ENCODE results near the gene NCKIPSD.

Gene NCKIPSD

DNA sequence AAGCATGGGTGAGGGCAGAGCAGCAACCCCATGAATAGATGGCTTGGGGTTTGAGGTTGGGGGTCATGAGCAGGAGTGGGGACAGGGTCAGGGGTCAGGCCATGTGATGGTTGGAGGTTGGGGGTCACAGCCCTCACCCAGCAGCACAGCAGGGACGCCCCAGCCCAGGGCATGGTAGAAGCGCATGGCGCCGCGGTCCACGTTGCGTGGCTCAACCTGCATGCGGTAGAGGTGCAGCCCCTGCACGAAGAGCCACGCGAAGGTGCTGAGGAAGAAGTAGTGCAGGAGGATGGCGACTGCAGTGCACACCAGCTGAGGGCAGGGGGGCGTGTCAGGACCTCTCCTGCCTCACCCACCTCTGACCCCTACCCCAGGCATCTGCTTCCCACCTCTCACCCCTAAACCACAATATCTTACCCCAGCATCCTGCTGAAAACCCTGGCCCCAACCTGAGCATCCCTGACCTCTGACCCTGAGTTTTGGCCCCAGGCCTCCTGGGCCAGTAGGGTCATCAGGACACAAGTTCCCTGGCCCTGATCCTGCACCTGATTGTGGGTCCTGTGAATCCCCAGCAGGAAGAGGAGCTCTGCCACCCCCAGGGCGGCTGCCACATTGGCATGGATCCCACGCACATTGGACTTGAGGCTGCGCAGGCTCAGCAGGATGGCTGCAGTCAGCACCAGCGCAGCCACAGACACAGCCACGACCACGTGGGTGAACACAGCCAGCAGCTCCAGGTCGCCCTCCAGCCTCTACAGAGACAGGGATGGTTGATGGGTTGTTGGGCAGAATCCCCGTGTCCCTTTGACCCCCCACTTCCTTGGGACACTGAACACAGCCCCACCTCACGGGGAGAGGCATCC is 40.6 kb downstream of the NCKIPSD start:
- Histone ChIP-seq H3K4me2 (ENCODE audit: insufficient read depth, low read length) (no peak overlapping the region), H3K9me3 (ENCODE audit: insufficient read depth, low read length, severe bottlenecking) (no peaks in the 10 kb centered on the region), H3K27me3 (ENCODE audit: insufficient read depth, low read length, poor library complexity) (no peaks in the 10 kb centered on the region), H3K36me3 (ENCODE audit: insufficient read depth, low read length) (no peaks in the 10 kb centered on the region), H4K20me1 (ENCODE audit: insufficient read depth, low read length) (no peaks in the 10 kb centered on the region), H3K27ac (ENCODE audit: low read length) (no peak overlapping the region), H3K79me2 (ENCODE audit: insufficient read depth, low read length) (no peaks in the 10 kb centered on the region), H2AFZ (ENCODE audit: low read depth, low read length) (no peak overlapping the region), H3K4me3 (ENCODE audit: low read depth in 1 of 2, low read length in 2 of 2) (no peak overlapping the region), H3K9ac (ENCODE audit: low read depth, low read length) (no peak overlapping the region), H3K4me1 (ENCODE audit: insufficient read depth, low read length) (no peaks in the 10 kb centered on the region)
- DNase-seq (no peak), ATAC-seq (ENCODE audit: insufficient read depth, low read depth) (no peak)
- TF ChIP-seq, protein P1, sequence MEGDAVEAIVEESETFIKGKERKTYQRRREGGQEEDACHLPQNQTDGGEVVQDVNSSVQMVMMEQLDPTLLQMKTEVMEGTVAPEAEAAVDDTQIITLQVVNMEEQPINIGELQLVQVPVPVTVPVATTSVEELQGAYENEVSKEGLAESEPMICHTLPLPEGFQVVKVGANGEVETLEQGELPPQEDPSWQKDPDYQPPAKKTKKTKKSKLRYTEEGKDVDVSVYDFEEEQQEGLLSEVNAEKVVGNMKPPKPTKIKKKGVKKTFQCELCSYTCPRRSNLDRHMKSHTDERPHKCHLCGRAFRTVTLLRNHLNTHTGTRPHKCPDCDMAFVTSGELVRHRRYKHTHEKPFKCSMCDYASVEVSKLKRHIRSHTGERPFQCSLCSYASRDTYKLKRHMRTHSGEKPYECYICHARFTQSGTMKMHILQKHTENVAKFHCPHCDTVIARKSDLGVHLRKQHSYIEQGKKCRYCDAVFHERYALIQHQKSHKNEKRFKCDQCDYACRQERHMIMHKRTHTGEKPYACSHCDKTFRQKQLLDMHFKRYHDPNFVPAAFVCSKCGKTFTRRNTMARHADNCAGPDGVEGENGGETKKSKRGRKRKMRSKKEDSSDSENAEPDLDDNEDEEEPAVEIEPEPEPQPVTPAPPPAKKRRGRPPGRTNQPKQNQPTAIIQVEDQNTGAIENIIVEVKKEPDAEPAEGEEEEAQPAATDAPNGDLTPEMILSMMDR (IDR thresholded peaks at IDR 0.05; ENCODE audit: borderline replicate concordance, extremely low read depth, low read length, poor library complexity, severe bottlenecking): no peak
- no peak for TF ChIP-seq EZH2 (IDR thresholded peaks at IDR 0.05; ENCODE audit: borderline replicate concordance, low read depth, low read length, severe bottlenecking)

- Histone ChIP-seq H4K20me1 (ENCODE audit: insufficient read depth, low read length) (no peaks in the 10 kb centered on the region), H3K4me2 (ENCODE audit: insufficient read depth, low read length) (no peak overlapping the region), H3K9me3 (ENCODE audit: insufficient read depth, low read length, severe bottlenecking) (no peaks in the 10 kb centered on the region), H3K36me3 (ENCODE audit: insufficient read depth, low read length) (0 out of 2 replicates have a peak, but pooled peaks cover 2% of the 10 kb centered on the region), H2AFZ (ENCODE audit: low read depth, low read length) (no peak overlapping the region), H3K79me2 (ENCODE audit: insufficient read depth, low read length) (no peaks in the 10 kb centered on the region), H3K9ac (ENCODE audit: low read depth, low read length) (no peak overlapping the region), H3K27ac (ENCODE audit: low read length) (no peak overlapping the region), H3K4me3 (ENCODE audit: low read depth in 1 of 2, low read length in 2 of 2) (no peak overlapping the region), H3K4me1 (ENCODE audit: insufficient read depth, low read length) (no peaks in the 10 kb centered on the region), H3K27me3 (ENCODE audit: insufficient read depth, low read length, poor library complexity) (no peaks in the 10 kb centered on the region)
- no peak for TF ChIP-seq EZH2 (IDR thresholded peaks at IDR 0.05; ENCODE audit: borderline replicate concordance, low read depth, low read length, severe bottlenecking)
- TF ChIP-seq, protein P1 (IDR thresholded peaks at IDR 0.05; ENCODE audit: borderline replicate concordance, extremely low read depth, low read length, poor library complexity, severe bottlenecking): no peak
- DNase-seq (no peak), ATAC-seq (ENCODE audit: insufficient read depth, low read depth) (no peak)
These were observed 43.1 kb downstream of the NCKIPSD start for GRCh38 chr3:48642605-48643004.

DNA sequence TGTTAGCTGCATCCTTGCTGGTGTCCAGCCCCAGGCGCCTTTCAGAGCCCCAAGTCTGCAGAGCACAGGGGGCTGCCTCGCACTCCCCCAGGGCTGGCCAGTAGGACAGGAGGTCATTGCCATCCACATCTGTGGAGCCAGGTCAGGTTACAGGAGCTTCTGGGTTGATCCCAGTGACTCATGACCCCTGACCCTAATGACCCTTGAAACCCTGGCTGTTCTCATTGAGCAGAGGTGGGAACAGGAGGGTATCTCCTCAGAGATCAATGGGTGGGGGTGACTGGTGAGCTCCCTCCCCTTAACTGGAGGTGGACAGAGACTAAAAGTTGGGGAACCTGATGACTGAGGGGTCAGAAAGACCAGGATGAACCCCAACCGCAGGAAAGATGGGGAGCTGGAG is 44.3 kb downstream of the NCKIPSD start:
- H3K36me3 ChIP-seq (ENCODE audit: insufficient read depth, low read length): 0 out of 2 replicates have a peak, but pooled peaks cover 2% of the 10 kb centered on the region

More for the DNA sequence above, 44.3 kb downstream of the NCKIPSD start:
- H3K9me3 ChIP-seq (ENCODE audit: insufficient read depth, low read length, severe bottlenecking): no peaks in the 10 kb centered on the region
- no peak overlapping the region for H2AFZ ChIP-seq (ENCODE audit: low read depth, low read length)
- H4K20me1 ChIP-seq (ENCODE audit: insufficient read depth, low read length): no peaks in the 10 kb centered on the region
- no peak for ATAC-seq (ENCODE audit: insufficient read depth, low read depth)
- H3K4me2 ChIP-seq (ENCODE audit: insufficient read depth, low read length): no peak overlapping the region
- H3K79me2 ChIP-seq (ENCODE audit: insufficient read depth, low read length): no peaks in the 10 kb centered on the region
- no peak overlapping the region for H3K4me3 ChIP-seq (ENCODE audit: low read depth in 1 of 2, low read length in 2 of 2)
- no peak overlapping the region for H3K27ac ChIP-seq (ENCODE audit: low read length)
- no peaks in the 10 kb centered on the region for H3K27me3 ChIP-seq (ENCODE audit: insufficient read depth, low read length, poor library complexity)
- no peak for TF ChIP-seq EZH2 (IDR thresholded peaks at IDR 0.05; ENCODE audit: borderline replicate concordance, low read depth, low read length, severe bottlenecking)
- TF ChIP-seq, protein P1 (IDR thresholded peaks at IDR 0.05; ENCODE audit: borderline replicate concordance, extremely low read depth, low read length, poor library complexity, severe bottlenecking): no peak
- peaks cover 2% of the 10 kb centered on the region for H3K4me1 ChIP-seq (ENCODE audit: insufficient read depth, low read length)
- DNase-seq: no peak
- no peak overlapping the region for H3K9ac ChIP-seq (ENCODE audit: low read depth, low read length)
